Smooth muscle cell of the brain vasculature (primary cell): ENCODE measurements around the gene QSOX1.

Experiments used
- DNase-seq: peaks from one replicate; pipeline ENCODE4 v3.0.0-alpha.2; 2012; ENCODE audit warnings: low read depth, low spot score

Gene QSOX1

GRCh38 chr1:180234369-180235076, 79.9 kb downstream of the QSOX1 start:
- no peak for DNase-seq

DNA sequence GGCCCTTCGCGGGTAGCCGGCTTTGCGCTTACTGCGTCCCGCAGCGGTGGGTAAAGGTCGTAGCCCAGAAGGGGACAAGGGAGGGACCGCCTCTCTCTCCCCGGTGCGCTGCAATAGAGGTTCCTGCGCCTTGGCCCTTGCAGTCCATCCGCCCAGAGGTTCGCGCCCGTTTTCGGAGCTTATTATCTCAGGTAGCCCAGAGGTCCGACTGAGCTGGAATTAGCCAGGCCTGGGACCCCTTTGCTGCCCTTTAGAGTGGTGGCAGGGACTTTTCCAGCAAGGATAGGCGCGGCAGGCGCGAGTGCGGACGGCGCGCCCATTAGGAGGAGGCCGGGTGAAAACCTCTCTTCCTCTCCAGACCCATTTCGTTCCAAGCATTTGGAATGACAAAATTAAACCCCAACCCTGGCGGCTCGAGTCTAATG, 80.4 kb downstream of the QSOX1 start:
- no peak for DNase-seq

GRCh38 chr1:180235502-180236239, 81.0 kb downstream of the QSOX1 start:
- no peak for DNase-seq

DNA sequence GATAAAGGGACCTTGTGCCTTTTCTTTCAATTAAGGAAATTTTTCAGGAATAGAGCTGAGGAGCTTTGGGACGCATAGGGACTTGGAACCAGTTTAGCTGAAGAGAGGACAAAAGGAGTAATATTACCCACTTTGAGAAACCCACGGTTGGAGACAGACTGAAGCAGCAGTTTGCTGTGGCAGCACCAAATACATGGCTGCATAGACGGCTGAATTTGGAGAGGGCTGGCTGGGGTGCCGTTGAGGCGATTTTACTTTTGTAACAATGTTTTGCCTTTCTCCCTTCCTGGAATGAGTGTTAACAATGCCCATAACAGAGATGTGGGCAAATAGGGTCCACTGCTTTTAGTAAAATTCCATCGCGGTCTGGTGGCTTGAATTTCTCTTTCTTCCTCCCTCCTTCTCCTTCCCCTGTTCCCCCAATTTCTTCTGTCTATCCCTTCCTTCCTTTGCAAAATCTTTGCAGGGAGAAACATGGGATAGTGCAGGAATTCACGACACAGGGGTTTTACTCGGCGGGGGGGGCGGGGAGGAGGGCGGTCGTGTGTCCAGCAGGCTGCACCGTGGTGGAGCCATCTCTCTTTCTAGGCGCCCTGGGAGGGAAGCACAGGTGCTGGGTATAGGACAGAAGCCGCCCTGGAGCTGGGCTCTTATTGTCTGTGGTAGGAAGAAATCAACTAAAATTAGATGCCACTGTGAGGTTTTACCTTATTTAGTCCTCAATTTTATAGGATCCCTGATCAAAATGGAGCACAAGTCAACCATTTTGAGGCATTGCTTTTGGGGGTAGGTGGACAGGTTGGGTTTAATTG, 82.2 kb downstream of the QSOX1 start:
- no peak for DNase-seq

- DNase-seq = no peak
These were observed 83.3 kb downstream of the QSOX1 start for GRCh38 chr1:180237869-180238476.

- no peak for DNase-seq
These were observed 84.0 kb downstream of the QSOX1 start for GRCh38 chr1:180238675-180239074.

DNA sequence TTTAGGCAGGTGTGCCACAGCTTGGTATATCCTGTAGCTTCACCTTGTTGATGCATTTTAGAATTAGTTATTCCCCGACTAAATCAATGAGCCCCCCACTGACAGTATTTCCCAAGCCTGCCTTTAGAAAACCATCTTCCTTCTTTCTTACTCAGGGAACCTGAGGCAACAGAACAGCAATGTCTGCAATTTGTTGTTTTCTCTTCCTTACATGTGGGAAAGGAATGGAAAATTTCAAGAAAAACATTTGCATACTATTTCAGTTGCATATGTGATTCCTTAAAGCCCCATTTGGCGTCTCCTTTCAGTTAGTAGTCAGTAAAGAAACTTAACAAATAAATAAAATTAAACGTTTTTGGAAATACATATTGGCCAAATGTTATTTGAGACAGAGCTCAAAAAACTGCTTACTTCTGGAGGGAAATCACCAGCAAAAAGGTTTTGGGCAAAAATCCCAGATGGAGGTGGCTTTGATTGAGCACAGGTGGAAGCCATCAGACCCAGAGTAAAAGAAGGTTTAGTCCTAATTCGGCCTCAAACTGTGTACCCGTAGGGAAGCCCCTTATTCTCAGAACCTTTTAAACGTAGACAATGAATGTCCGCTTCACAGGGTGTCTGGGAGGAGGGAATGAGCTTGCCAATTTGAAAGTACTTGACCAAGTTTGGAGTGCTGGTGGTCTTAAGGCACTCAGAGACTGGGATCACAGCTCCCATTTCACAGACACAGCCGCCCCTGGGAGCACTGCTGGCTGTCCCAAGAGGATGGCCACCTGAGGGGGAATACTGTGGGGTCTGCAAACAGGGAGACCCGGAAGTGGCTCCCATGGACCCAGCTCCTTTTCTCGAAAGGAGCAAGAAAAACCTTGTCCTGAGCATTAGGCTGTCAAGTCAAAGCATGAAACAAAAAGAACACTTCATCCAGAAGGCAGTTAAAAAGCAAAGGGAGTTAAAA, 84.8 kb downstream of the QSOX1 start:
- no peak for DNase-seq

DNA sequence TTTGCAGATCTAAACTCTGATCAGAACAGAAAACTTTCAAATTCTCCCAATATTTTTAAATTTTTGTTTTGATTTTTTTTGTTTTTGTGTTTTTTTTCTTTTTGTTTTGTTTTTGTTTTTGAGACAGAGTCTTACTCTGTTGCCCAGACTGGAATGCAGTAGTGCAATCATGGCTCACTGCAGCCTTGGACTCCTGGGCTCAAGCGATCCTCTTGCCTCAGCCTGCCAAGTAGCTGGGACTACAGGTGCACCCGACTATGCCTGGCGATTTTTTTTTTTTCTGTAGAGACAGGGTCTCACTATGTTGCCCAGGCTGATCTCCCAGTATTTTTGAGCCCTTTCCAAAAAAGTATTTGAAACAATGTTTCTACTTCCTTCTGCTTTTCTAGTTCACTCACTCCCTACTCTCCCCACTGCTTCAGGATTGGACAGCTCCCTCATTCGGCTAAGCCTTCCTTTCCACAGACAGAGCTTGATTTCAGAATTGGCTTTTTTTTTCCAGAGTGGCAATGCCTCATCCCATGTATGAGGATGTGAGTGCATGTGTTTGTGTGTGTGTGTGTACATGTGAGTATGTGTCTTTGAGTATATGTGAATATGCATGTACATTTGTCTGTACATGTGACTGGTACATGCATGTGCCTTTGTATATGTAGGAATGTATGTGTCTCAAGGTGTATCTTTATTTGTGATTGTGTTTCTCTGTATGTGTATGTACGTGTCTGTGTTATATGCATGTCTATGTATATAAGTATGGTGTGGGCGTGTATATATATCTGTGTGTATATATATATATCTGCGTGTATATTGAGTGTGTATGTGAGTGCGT, 87.3 kb downstream of the QSOX1 start:
- no peak for DNase-seq

GRCh38 chr1:180243517-180244221, 89.0 kb downstream of the QSOX1 start:
- DNase-seq = no peak

GRCh38 chr1:180244840-180245239, 90.2 kb downstream of the QSOX1 start:
- DNase-seq = no peak

DNA sequence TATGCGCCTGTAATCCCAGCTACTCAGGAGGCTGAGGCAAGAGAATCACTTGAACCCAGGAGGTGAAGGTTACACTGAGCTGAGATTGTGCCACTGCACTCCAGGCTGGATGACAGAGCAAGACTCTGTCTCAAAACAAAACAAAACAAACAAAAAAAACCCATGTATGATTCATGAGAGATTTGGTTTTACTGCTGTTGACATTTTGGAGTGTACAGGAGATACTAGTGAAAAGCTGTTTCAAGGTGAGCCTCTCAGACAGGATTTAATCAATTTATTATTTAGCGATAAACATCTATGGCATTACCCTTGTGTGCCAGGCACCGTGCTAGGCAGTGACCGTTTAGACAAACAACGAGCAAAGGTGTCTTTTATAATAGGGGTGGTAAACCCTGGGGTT, 91.9 kb downstream of the QSOX1 start:
- DNase-seq = no peak

DNA sequence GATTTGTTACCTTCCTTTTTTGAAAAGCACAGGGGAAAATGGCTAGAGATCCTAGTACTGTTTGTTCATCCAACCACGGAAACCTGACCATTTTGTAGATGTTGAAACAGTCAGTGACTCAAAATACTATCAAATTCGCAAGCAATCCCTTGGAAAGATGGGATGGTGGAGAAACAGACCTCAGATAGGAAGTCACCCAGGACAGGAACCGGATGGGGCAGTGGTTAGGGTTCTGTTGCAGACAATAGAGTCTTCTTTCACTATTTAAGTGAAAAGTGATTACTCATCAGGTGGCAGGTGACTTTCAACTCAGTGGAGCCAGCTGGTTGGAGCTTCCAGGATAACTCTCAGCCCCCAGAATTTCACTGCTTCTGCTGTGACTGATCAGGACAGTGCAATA, 92.4 kb downstream of the QSOX1 start:
- DNase-seq = no peak

DNA sequence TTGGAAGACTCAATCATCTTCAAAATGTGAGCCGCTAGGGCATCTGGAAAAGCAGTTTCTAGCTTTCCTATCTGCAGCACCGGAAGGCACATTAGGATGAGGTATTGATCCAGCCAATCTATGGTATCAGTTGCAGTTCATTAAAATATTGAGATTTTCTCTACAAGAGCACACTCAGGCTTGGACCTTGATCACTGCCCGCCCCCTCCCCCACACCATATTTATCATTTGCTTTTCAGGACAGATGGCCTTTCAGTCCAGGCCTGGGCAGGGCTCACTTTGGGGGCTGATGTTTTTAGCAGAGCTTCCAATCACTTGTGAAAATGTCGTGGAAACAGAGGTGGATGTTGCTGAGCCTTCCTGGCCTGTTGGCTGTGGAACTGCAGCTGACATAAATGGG, 92.9 kb downstream of the QSOX1 start:
- DNase-seq = no peak

DNA sequence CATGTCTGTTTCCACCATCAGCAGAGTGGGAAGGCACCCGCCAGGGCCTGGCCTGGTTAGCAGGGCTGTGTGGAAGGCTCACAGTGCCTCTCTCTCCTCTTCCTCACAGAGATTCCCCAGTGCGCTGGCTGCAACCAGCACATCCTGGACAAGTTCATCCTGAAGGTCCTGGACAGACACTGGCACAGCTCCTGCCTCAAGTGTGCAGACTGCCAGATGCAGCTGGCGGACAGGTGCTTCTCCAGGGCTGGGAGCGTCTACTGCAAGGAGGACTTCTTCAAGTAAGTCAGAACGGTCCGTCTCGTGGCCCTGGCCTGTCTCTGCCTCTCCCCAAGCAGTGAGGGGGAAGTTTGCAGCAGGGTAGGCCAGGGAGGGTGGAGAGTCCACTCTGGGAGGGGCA, 93.5 kb downstream of the QSOX1 start:
- no peak for DNase-seq

DNA sequence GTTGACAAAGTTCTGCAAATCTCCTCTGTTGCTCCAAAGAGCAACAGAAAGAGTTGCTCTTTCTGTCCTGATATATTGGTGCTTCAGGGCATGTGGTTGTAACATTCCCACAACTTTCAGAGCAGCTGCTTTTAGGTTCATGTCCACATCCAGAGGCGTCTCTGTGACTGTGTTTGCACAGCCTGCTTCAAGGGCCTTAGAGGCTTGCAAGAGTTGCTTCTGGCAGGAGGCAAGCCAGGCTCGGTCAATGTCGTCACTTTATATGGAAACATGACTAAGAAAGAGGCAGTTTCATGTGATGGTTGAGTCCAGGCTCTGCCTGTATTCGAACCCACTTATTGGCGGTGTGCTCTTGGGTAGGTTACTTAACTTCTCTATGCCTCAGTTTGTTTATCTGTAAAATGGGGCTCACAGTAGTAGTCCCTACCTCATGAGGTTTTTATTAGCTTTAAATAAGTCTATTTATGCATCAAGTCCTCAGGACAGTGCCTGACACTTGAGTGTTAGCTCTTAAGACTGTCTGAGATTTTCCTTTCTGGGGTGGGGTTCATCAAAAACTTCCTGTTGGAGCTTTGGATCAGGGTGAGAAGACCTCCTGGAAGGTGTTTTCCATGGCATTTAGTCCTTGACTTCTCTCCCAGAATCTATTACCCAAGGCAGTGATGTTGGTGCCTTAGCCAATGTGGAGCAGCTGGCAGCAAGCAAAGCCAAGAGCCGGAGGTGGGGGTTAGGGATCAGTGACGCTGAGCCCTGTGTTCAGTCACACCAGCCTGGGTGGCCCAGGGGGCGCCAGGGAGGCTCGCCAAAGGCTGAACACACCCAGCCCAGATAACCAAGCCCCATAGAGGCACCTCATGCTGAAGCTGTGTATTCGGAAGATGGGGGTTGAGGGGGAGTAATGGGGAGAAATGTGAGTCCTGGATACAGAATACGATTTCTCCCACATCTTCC, 94.3 kb downstream of the QSOX1 start:
- DNase-seq = no peak

- no peak for DNase-seq
These were observed 95.2 kb downstream of the QSOX1 start for GRCh38 chr1:180249725-180250498.

DNA sequence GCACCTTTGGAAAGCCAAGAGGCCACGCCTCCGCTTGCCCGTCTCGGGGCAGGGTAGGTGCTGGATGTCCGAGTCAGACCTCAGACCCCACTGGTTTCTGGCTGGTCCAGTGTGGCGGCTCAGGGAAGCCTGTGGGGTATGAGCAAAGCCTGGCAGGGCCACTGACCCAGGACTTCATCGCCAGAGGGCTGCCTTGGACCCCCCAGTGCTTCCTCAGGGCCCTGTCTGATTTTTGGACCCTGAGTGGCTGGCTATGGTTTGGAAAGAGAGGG, 95.8 kb downstream of the QSOX1 start:
- DNase-seq = no peak
